HEK293 (cell line): Measurements from ENCODE around the gene ADAMTS8.

Source experiments
- AEBP2 ChIP-seq: fragments of 450-650 bp; formaldehyde crosslinking; IDR thresholded peaks from 2 replicates; pipeline ENCODE4 v1.5.1; 2016; ENCODE audit warnings: missing biosample characterization, missing genetic modification characterization, borderline replicate concordance
- CTCF ChIP-seq: fragments of 450-650 bp; formaldehyde crosslinking; IDR thresholded peaks from 2 replicates; pipeline ENCODE4 v1.5.1; 2016; ENCODE audit warnings: missing biosample characterization, missing genetic modification characterization
- MYNN ChIP-seq: fragments of 450-650 bp; formaldehyde crosslinking; IDR thresholded peaks from 2 replicates; pipeline ENCODE4 v1.5.1; 2016; ENCODE audit warnings: missing biosample characterization, missing genetic modification characterization, borderline replicate concordance
- REST ChIP-seq: fragments of 450-650 bp; formaldehyde crosslinking; IDR thresholded peaks from 2 replicates; pipeline ENCODE4 v1.5.1; 2016; ENCODE audit warnings: missing biosample characterization, missing genetic modification characterization
- TCF7L2 ChIP-seq: IDR thresholded peaks from 2 replicates; pipeline ENCODE4 v1.6.1; 2011; ENCODE audit warnings: low read depth, mild to moderate bottlenecking, inconsistent platforms, low read length, moderate library complexity, borderline replicate concordance
- ZNF2 ChIP-seq: fragments of 450-650 bp; formaldehyde crosslinking; IDR thresholded peaks from 2 replicates; pipeline ENCODE4 v1.5.1; 2016; ENCODE audit warnings: missing biosample characterization, missing genetic modification characterization
- ZNF26 ChIP-seq: fragments of 450-650 bp; formaldehyde crosslinking; IDR thresholded peaks from 2 replicates; pipeline ENCODE4 v1.5.1; 2016; ENCODE audit warnings: missing biosample characterization, missing genetic modification characterization
- ZNF629 ChIP-seq: fragments of 450-650 bp; formaldehyde crosslinking; IDR thresholded peaks from 2 replicates; pipeline ENCODE4 v1.5.1; 2017; ENCODE audit warnings: missing biosample characterization, missing genetic modification characterization
- ZNF654 ChIP-seq: fragments of 450-650 bp; formaldehyde crosslinking; IDR thresholded peaks from 2 replicates; pipeline ENCODE4 v1.5.1; 2016; ENCODE audit warnings: low read depth, missing biosample characterization, missing genetic modification characterization
- ZNF777 ChIP-seq: fragments of 450-650 bp; formaldehyde crosslinking; IDR thresholded peaks from 2 replicates; pipeline ENCODE4 v1.5.1; 2017; ENCODE audit warnings: missing biosample characterization, missing genetic modification characterization, borderline replicate concordance

- TF ChIP-seq CTCF (tag by site-specific recombination) = no peak
- no peak for TF ChIP-seq ZNF654
- no peak for TF ChIP-seq REST (tag by site-specific recombination)
- TF ChIP-seq MYNN (tag by site-specific recombination) = no peak
- no peak for TF ChIP-seq ZNF777
- no peak for TF ChIP-seq ZNF26 (tag by site-specific recombination)
- no peak for TF ChIP-seq ZNF2
- no peak for TF ChIP-seq ZNF629
- no peak for TF ChIP-seq AEBP2 (tag by site-specific recombination)
- TF ChIP-seq TCF7L2 = no peak
Observed at GRCh38 chr11:130473056-130473794, 44.8 kb upstream of the ADAMTS8 start.
